Stomach smooth muscle (tissue), 2 donors: ENCODE data around the gene C13orf46.

Experiments used
- H3K27ac ChIP-seq: one replicate; pipeline ENCODE4 v1.7.0; 2013; ENCODE audit warnings: mild to moderate bottlenecking, low read length, inconsistent platforms
- H3K27me3 ChIP-seq, 2 donors: one replicate each; pipeline ENCODE4 v1.7.0; 2013; ENCODE audit warnings: low read length in 2 of 2; ENCODE audit not compliant: insufficient read depth in 2 of 2, control insufficient read depth in 1 of 2
- H3K36me3 ChIP-seq, 2 donors: one replicate each; pipeline ENCODE4 v1.7.0; 2013; ENCODE audit warnings: low read length in 2 of 2; ENCODE audit not compliant: control insufficient read depth in 2 of 2, insufficient read depth in 2 of 2
- H3K4me1 ChIP-seq: one replicate; pipeline ENCODE4 v1.7.0; 2013; ENCODE audit warnings: low read length; ENCODE audit not compliant: control insufficient read depth, insufficient read depth
- H3K4me3 ChIP-seq, 2 donors: one replicate each; pipeline ENCODE4 v1.7.0; 2013; ENCODE audit warnings: low read length in 2 of 2
- H3K9ac ChIP-seq, 2 donors: one replicate each; pipeline ENCODE4 v1.7.0; 2013; ENCODE audit warnings: low read length in 2 of 2, mild to moderate bottlenecking in 1 of 2
- H3K9me3 ChIP-seq, 2 donors: one replicate each; pipeline ENCODE4 v1.7.0; 2013; ENCODE audit warnings: low read length in 2 of 2; ENCODE audit not compliant: control insufficient read depth in 2 of 2
- donor health status: healthy.
- donor health status: Pancreatic carcinoma.

The C13orf46 gene

GRCh38 chr13:113960276-113960948 lies 13.5 kb downstream of the C13orf46 start:
- H3K27me3 ChIP-seq, result no peaks in the 10 kb centered on the region
- H3K9me3 ChIP-seq, result no peaks in the 10 kb centered on the region
- no peaks in the 10 kb centered on the region for H3K4me1 ChIP-seq
- no peaks in the 10 kb centered on the region for H3K36me3 ChIP-seq
- no peak overlapping the region for H3K9ac ChIP-seq
- H3K27ac ChIP-seq, result no peak overlapping the region
- no peak overlapping the region for H3K4me3 ChIP-seq

- Histone ChIP-seq H3K4me1 (no peaks in the 10 kb centered on the region), H3K27me3 (no peaks in the 10 kb centered on the region), H3K27ac (no peak overlapping the region), H3K36me3 (no peaks in the 10 kb centered on the region), H3K9me3 (no peaks in the 10 kb centered on the region), H3K9ac (no peak overlapping the region), H3K4me3 (no peak overlapping the region)
Observed at GRCh38 chr13:113959198-113959597, 14.7 kb downstream of the C13orf46 start.

DNA sequence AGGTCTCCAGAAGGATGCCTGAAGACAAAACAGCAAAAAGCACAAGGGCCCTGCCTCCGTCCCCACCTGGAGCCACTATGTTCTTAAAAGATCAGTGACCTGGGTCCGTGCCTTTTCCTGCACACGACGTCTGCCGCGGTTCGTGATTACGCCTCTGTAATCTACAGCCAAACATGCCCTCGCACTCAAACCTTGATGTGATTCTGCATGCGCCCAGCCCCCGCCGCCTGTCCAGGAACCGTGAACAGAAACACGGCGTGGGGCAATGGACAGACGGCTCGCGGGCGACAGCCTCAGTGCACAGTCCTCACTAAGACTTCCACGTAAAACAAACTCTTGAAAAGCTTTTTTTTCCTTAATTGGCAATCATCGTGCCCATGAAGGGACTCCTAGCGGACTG lies 15.5 kb downstream of the C13orf46 start:
- H3K4me3 ChIP-seq, result no peak overlapping the region
- H3K9ac ChIP-seq, result no peak overlapping the region
- H3K27ac ChIP-seq, result no peak overlapping the region
- H3K9me3 ChIP-seq, result no peaks in the 10 kb centered on the region
- H3K4me1 ChIP-seq, result no peaks in the 10 kb centered on the region
- no peaks in the 10 kb centered on the region for H3K27me3 ChIP-seq
- H3K36me3 ChIP-seq, result no peaks in the 10 kb centered on the region

- Histone ChIP-seq H3K9me3 (no peaks in the 10 kb centered on the region), H3K36me3 (no peaks in the 10 kb centered on the region), H3K9ac (no peak overlapping the region)
Observed at GRCh38 chr13:113956571-113956970, 17.3 kb downstream of the C13orf46 start.

GRCh38 chr13:113955691-113956090 lies 18.2 kb downstream of the C13orf46 start:
- Histone ChIP-seq H3K27ac (no peak overlapping the region), H3K27me3 (no peaks in the 10 kb centered on the region), H3K4me3 (no peak overlapping the region), H3K36me3 (no peaks in the 10 kb centered on the region), H3K9me3 (no peaks in the 10 kb centered on the region), H3K4me1 (peaks cover 9% of the 10 kb centered on the region), H3K9ac (no peak overlapping the region)

More at GRCh38 chr13:113956571-113956970, 17.3 kb downstream of the C13orf46 start:
- Histone ChIP-seq H3K27me3 (no peaks in the 10 kb centered on the region), H3K4me3 (no peak overlapping the region), H3K27ac (no peak overlapping the region), H3K4me1 (peaks cover 1% of the 10 kb centered on the region)

GRCh38 chr13:113955235-113955634 lies 18.6 kb downstream of the C13orf46 start:
- Histone ChIP-seq H3K9ac (no peak overlapping the region), H3K9me3 (no peaks in the 10 kb centered on the region), H3K36me3 (no peaks in the 10 kb centered on the region), H3K27me3 (no peaks in the 10 kb centered on the region), H3K4me3 (no peak overlapping the region), H3K4me1 (peaks cover 12% of the 10 kb centered on the region), H3K27ac (no peak overlapping the region)

GRCh38 chr13:113954046-113954835 lies 19.6 kb downstream of the C13orf46 start:
- H3K27ac ChIP-seq, result no peak overlapping the region
- H3K9ac ChIP-seq, result no peak overlapping the region
- no peaks in the 10 kb centered on the region for H3K36me3 ChIP-seq
- H3K4me1 ChIP-seq, result peaks cover 12% of the 10 kb centered on the region
- no peak overlapping the region for H3K4me3 ChIP-seq
- no peaks in the 10 kb centered on the region for H3K27me3 ChIP-seq
- no peaks in the 10 kb centered on the region for H3K9me3 ChIP-seq

DNA sequence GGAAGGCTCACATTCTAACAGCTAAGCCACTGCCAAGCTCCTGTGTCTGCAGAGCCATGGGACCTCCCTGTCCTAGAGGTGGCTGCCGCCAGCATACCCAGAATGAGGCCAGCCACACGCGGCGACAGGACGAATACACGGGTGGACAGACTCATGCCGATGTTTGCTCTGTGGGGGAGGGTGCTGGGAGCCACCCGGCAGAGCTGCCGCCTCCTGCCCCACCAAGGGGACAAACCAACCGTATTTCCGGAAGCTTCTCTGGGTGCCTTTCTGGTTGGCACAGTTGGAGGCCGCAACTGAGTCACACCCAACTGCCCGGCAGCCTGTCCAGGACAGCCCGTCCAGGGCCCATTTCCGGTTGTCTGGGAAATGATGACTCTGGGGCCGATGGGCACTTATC lies 20.3 kb downstream of the C13orf46 start:
- Histone ChIP-seq H3K9ac (no peak overlapping the region), H3K27me3 (no peaks in the 10 kb centered on the region), H3K27ac (no peak overlapping the region), H3K4me3 (no peak overlapping the region), H3K4me1 (peaks cover 12% of the 10 kb centered on the region), H3K9me3 (no peaks in the 10 kb centered on the region), H3K36me3 (no peaks in the 10 kb centered on the region)

DNA sequence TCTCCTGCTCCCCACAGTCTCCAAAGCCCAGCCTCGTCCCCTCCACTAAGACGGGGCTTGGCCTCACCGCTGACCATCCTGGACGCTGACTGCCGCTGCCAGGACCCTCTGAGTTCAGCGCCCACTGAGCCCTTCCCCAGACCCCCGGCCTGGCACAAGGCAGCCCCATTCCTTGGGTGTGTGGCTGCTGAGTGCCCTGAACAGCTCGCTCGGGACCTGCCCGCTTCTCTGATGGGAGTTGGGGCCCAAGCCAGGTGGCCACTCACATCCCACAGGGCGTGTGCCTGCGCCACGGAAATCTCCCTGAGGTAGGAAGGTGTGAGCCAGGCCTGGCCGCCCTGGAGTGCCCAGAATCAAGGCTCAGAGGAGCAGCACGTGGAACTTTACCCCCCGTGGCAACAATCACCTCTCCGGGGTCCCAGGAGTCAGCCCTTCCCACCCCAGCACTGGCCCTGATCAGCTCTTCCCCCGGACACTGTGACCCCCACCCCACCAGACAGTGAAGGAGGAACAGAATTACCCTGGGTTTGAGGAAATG lies 20.8 kb downstream of the C13orf46 start:
- Histone ChIP-seq H3K27ac (no peak overlapping the region), H3K9ac (no peak overlapping the region)

GRCh38 chr13:113952151-113952982 lies 21.5 kb downstream of the C13orf46 start:
- Histone ChIP-seq H3K4me3 (no peak overlapping the region), H3K27me3 (no peaks in the 10 kb centered on the region), H3K9ac (no peak overlapping the region), H3K9me3 (no peaks in the 10 kb centered on the region), H3K27ac (no peak overlapping the region), H3K4me1 (peaks cover 12% of the 10 kb centered on the region), H3K36me3 (no peaks in the 10 kb centered on the region)

More for the DNA sequence above, 20.8 kb downstream of the C13orf46 start:
- Histone ChIP-seq H3K36me3 (no peaks in the 10 kb centered on the region), H3K4me1 (peaks cover 12% of the 10 kb centered on the region), H3K27me3 (no peaks in the 10 kb centered on the region), H3K4me3 (no peak overlapping the region), H3K9me3 (no peaks in the 10 kb centered on the region)
